Measurements from ENCODE around the gene MYL12B. TPM values are rescaled to one million over a fixed set of nuclear protein-coding genes. Genes with fewer than 3 reads are reported as not detected.
A peak's percentile ranks its signal among the peaks of the same experiment; 100 is the strongest.

Gene MYL12B
- polyA plus RNA-seq, 2 donors: 573 to 578 TPM

DNA sequence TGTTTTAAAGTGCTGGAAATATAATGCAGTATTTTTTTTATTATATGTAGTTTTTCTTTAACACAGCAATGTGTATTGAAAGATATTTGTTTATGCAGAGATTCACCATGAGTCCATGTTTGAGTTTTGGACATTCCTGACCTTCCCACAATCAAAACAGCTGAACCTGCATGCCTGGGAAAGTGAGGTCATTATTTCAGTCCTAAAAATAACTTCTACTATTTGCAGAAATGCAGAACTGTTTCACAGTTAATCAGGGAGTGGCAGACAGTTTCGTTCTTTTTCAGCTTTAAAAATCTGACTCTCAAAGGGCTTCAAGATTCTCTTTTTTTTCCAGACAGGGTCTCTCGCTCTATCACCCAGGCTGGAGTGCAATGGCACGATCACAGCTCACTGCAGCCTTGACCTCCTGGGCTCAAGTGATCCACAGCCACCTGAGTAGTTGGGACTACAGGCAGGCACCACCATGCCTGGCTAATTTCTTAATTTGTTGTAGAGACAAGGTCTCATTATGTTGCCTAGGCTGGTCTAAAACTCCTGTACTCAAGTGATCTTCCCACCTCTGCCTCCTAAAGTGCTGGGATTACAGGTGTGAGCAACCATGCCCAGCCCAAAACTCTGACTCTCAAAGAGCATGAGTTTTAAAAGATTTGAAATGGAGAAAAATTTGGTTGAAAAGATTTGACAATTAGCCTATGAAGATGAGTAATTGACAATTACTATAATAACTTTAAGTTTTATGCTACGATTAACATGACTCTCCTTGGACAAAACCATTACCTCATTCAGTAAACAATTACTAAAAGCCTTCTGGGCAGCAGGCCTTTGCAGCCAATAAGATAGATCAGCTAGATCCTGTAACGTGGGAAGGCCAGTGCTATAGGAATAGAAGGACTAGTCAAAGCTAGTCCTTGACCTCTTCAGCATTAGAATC, 5.0 kb upstream of the MYL12B start:
- Histone ChIP-seq H3K4me3 (ENCODE audit: low read depth in 1 of 2, low read length in 2 of 2) (no peak overlapping the region), H3K36me3 (ENCODE audit: control insufficient read depth in 2 of 2, insufficient read depth in 2 of 2, low read length in 1 of 2) (peaks cover 0 to 5% of the 10 kb centered on the region in 2 donors), H3K9me3 (ENCODE audit: control insufficient read depth in 2 of 2, insufficient read depth in 1 of 2, low read depth in 1 of 2, low read length in 1 of 2) (no peaks in the 10 kb centered on the region), H3K4me1 (ENCODE audit: control insufficient read depth in 2 of 2, insufficient read depth in 2 of 2, low read length in 1 of 2) (no peaks in the 10 kb centered on the region), H3K27me3 (ENCODE audit: control insufficient read depth in 1 of 2, insufficient read depth in 2 of 2, low read length in 2 of 2) (no peaks in the 10 kb centered on the region), H3K27ac (ENCODE audit: low read depth in 2 of 2, low read length in 1 of 2) (peak overlapping the region; percentile 33 to 71)
- 51 to 54% methylated on average over 5 of the region's 5 CpGs for WGBS, 2 donors

DNA sequence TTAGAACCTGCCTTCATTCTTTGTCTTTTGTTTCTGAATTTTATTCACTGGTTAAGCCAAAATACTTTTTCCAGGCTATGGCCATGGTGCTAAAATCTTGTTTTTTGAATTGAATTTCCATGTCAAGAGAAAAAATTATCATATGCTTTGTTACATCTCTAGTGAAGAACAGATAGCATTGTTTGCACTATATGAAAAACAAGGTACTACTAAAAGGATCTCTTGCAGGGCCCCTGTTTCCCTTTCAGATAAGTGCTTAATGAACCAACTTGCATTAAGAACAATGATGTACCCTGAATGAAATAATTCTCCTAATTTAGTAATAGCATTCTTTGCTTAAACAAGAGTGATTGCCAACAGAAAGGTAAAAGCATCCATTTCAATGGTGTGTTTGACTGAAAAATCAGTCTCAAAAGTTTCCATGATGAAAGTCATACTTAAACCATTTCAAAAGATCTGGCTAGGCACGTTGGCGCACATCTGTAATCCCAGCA, 4.3 kb upstream of the MYL12B start:
- Histone ChIP-seq H3K4me3 (ENCODE audit: low read depth in 1 of 2, low read length in 2 of 2) (no peak overlapping the region), H3K27me3 (ENCODE audit: control insufficient read depth in 1 of 2, insufficient read depth in 2 of 2, low read length in 2 of 2) (no peaks in the 10 kb centered on the region), H3K9me3 (ENCODE audit: control insufficient read depth in 2 of 2, insufficient read depth in 1 of 2, low read depth in 1 of 2, low read length in 1 of 2) (no peaks in the 10 kb centered on the region), H3K4me1 (ENCODE audit: control insufficient read depth in 2 of 2, insufficient read depth in 2 of 2, low read length in 1 of 2) (no peaks in the 10 kb centered on the region), H3K27ac (ENCODE audit: low read depth in 2 of 2, low read length in 1 of 2) (no peak overlapping the region), H3K36me3 (ENCODE audit: control insufficient read depth in 2 of 2, insufficient read depth in 2 of 2, low read length in 1 of 2) (peaks cover 0 to 5% of the 10 kb centered on the region in 2 donors)
- 85 to 86% methylated on average over 2 of the region's 2 CpGs for WGBS, 2 donors

GRCh38 chr18:3260995-3261372, 949 bp upstream of the MYL12B start:
- peaks cover 2 to 4% of the 10 kb centered on the region in 2 donors for H3K4me1 ChIP-seq (ENCODE audit: control insufficient read depth in 2 of 2, insufficient read depth in 2 of 2, low read length in 1 of 2)

DNA sequence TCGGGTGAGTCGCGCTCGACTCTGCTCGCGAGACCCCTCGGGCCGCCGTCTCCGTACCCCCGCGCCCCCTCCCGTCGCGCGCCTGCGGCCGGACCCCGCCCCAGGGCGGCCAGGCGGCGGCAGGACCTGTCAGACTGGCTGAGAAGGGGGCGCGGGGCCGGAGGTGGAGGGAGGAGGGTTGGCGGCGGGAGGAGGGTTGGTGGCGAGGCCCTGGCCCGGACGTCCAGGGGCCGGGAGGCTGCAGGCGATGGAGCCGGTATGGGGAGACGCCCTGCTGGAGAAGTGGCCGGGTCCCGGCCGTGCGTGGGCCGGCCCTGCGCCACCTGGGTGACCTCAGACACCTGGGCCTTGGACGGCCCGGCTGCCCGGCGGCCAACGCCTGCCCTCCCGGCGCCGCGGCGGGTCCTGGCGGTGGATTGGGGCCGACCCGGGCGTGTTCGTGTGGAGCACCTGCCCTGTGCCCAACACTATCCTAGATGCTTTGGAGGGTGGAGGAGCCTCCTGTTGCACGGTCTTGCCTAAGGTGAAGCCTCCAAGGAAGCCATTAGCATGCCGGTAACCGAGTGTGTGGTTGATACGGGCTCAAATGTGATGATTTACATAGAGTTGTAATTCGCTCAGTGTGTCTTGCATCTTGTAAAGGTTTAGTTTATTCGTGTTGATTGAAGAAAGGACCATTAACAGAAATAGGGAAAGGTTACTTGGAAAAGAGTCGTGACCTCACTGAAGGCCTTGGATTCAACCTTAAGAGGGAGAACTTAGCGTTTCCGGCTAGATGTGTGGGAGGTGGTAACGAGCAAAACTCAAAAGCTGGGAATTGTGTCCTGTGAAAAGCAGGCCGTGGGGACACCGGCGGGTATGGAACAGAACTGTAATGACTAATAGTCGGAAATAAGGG, 550 bp downstream of the MYL12B start:
- 0% methylated on average over 60 to 69 of the region's 69 CpGs for WGBS, 2 donors
- H3K4me1 ChIP-seq (ENCODE audit: control insufficient read depth in 2 of 2, insufficient read depth in 2 of 2, low read length in 1 of 2): peaks cover 2 to 8% of the 10 kb centered on the region in 2 donors
- H3K4me3 ChIP-seq (ENCODE audit: low read depth in 1 of 2, low read length in 2 of 2): peak overlapping the region; percentile 73 to 80
- H3K27ac ChIP-seq (ENCODE audit: low read depth in 2 of 2, low read length in 1 of 2): peak overlapping the region; percentile 93 to 98
- peaks cover 0 to 2% of the 10 kb centered on the region in 2 donors for H3K36me3 ChIP-seq (ENCODE audit: control insufficient read depth in 2 of 2, insufficient read depth in 2 of 2, low read length in 1 of 2)
- H3K9me3 ChIP-seq (ENCODE audit: control insufficient read depth in 2 of 2, insufficient read depth in 1 of 2, low read depth in 1 of 2, low read length in 1 of 2): no peaks in the 10 kb centered on the region
- no peaks in the 10 kb centered on the region for H3K27me3 ChIP-seq (ENCODE audit: control insufficient read depth in 1 of 2, insufficient read depth in 2 of 2, low read length in 2 of 2)

More at GRCh38 chr18:3260995-3261372, 949 bp upstream of the MYL12B start:
- Histone ChIP-seq H3K27me3 (ENCODE audit: control insufficient read depth in 1 of 2, insufficient read depth in 2 of 2, low read length in 2 of 2) (no peaks in the 10 kb centered on the region), H3K36me3 (ENCODE audit: control insufficient read depth in 2 of 2, insufficient read depth in 2 of 2, low read length in 1 of 2) (peaks cover 0 to 2% of the 10 kb centered on the region in 2 donors), H3K27ac (ENCODE audit: low read depth in 2 of 2, low read length in 1 of 2) (peak overlapping the region; percentile 93 to 98), H3K9me3 (ENCODE audit: control insufficient read depth in 2 of 2, insufficient read depth in 1 of 2, low read depth in 1 of 2, low read length in 1 of 2) (no peaks in the 10 kb centered on the region), H3K4me3 (ENCODE audit: low read depth in 1 of 2, low read length in 2 of 2) (peak overlapping the region; percentile 73 to 80)
- WGBS, 2 donors: 11% methylated on average over 5 of the region's 5 CpGs

GRCh38 chr18:3263132-3263700, 1.3 kb downstream of the MYL12B start:
- no peaks in the 10 kb centered on the region for H3K27me3 ChIP-seq (ENCODE audit: control insufficient read depth in 1 of 2, insufficient read depth in 2 of 2, low read length in 2 of 2)
- H3K4me3 ChIP-seq (ENCODE audit: low read depth in 1 of 2, low read length in 2 of 2): peak overlapping the region; percentile 73 to 80
- peaks cover 0 to 2% of the 10 kb centered on the region in 2 donors for H3K36me3 ChIP-seq (ENCODE audit: control insufficient read depth in 2 of 2, insufficient read depth in 2 of 2, low read length in 1 of 2)
- no peaks in the 10 kb centered on the region for H3K9me3 ChIP-seq (ENCODE audit: control insufficient read depth in 2 of 2, insufficient read depth in 1 of 2, low read depth in 1 of 2, low read length in 1 of 2)
- peak overlapping the region; percentile 93 to 98 for H3K27ac ChIP-seq (ENCODE audit: low read depth in 2 of 2, low read length in 1 of 2)
- H3K4me1 ChIP-seq (ENCODE audit: control insufficient read depth in 2 of 2, insufficient read depth in 2 of 2, low read length in 1 of 2): peaks cover 2 to 8% of the 10 kb centered on the region in 2 donors
- 17% methylated on average over 8 of the region's 8 CpGs for WGBS, 2 donors

DNA sequence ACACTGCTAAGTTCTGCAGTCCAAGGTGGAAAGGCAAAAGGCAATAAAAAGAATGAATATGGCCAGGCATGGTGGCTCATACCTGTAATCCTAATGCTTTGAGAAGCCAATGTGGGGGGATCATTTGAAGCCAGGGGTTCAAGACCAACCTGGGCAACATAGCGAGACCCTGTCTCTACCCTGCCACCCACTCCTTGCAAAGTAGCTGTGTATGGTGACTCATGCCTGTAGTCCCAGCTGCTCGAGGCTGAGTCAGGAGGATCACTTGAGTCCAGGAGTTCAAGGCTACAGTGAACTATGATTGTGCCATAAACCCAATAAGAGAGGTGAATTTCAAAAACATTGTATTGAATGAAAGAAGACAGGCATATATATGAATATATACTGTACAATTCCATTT, 2.4 kb downstream of the MYL12B start:
- WGBS, 2 donors: 48 to 54% methylated on average over 2 of the region's 2 CpGs
- Histone ChIP-seq H3K27ac (ENCODE audit: low read depth in 2 of 2, low read length in 1 of 2) (peak overlapping the region in 1 of 2 donors; percentile 22), H3K36me3 (ENCODE audit: control insufficient read depth in 2 of 2, insufficient read depth in 2 of 2, low read length in 1 of 2) (peaks cover 0 to 2% of the 10 kb centered on the region in 2 donors), H3K4me1 (ENCODE audit: control insufficient read depth in 2 of 2, insufficient read depth in 2 of 2, low read length in 1 of 2) (peaks cover 2 to 9% of the 10 kb centered on the region in 2 donors), H3K27me3 (ENCODE audit: control insufficient read depth in 1 of 2, insufficient read depth in 2 of 2, low read length in 2 of 2) (no peaks in the 10 kb centered on the region), H3K4me3 (ENCODE audit: low read depth in 1 of 2, low read length in 2 of 2) (peak overlapping the region in 1 of 2 donors; percentile 80), H3K9me3 (ENCODE audit: control insufficient read depth in 2 of 2, insufficient read depth in 1 of 2, low read depth in 1 of 2, low read length in 1 of 2) (no peaks in the 10 kb centered on the region)

DNA sequence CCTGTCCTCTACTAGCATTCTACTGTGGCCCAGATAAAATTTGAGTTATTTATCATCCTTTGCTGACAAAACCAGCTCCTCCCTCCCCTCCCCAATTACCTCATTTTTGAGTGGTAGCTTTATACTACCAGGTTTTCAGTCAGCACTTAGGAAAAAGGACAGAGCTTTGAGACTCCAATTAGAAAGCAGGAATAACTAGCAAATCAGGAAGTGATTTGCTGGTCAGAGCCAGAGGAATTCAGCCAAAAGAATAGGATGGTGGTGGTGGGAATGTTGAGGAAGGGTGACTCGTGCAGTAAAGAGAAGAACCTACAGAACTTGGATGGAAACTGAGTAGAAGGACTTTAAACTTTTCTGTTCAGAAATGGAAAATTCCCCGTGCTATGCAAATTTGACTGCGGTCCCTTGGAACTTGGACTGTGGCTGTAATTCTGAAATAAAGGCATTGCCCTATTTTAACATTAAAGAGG, 3.7 kb downstream of the MYL12B start:
- Histone ChIP-seq H3K9me3 (ENCODE audit: control insufficient read depth in 2 of 2, insufficient read depth in 1 of 2, low read depth in 1 of 2, low read length in 1 of 2) (no peaks in the 10 kb centered on the region), H3K4me3 (ENCODE audit: low read depth in 1 of 2, low read length in 2 of 2) (no peak overlapping the region), H3K27ac (ENCODE audit: low read depth in 2 of 2, low read length in 1 of 2) (peak overlapping the region; percentile 11 to 33), H3K4me1 (ENCODE audit: control insufficient read depth in 2 of 2, insufficient read depth in 2 of 2, low read length in 1 of 2) (peaks cover 2 to 10% of the 10 kb centered on the region in 2 donors), H3K36me3 (ENCODE audit: control insufficient read depth in 2 of 2, insufficient read depth in 2 of 2, low read length in 1 of 2) (peaks cover 0 to 2% of the 10 kb centered on the region in 2 donors), H3K27me3 (ENCODE audit: control insufficient read depth in 1 of 2, insufficient read depth in 2 of 2, low read length in 2 of 2) (no peaks in the 10 kb centered on the region)
- WGBS, 2 donors: 39 to 44% methylated on average over 3 of the region's 3 CpGs

DNA sequence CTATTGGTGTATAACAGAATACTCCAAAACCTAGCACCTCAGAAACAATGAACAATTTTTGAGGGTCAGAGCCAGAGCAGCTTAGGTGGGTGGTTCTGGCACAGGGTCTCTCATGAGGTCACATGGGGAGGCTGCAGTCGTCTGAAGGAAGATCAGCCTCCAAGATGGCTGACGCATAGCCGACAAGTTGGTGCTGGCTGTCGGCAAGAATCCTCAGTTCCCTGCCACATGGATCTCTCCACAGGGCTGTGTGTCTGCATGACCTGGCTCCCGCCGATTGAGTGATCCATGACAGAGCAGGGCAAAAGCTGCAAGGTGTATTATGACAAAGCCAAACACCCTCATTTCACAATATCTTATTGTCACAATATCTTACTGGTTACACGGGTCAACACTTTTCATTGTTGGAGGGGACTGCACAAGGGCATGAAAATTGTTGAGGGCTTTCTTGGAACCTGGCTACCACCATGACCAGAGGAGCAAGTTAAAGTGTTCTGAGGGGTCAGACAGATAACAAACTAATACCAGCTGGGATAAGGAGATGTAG, 4.2 kb downstream of the MYL12B start:
- no peaks in the 10 kb centered on the region for H3K9me3 ChIP-seq (ENCODE audit: control insufficient read depth in 2 of 2, insufficient read depth in 1 of 2, low read depth in 1 of 2, low read length in 1 of 2)
- H3K27me3 ChIP-seq (ENCODE audit: control insufficient read depth in 1 of 2, insufficient read depth in 2 of 2, low read length in 2 of 2): no peaks in the 10 kb centered on the region
- peaks cover 2 to 10% of the 10 kb centered on the region in 2 donors for H3K4me1 ChIP-seq (ENCODE audit: control insufficient read depth in 2 of 2, insufficient read depth in 2 of 2, low read length in 1 of 2)
- H3K36me3 ChIP-seq (ENCODE audit: control insufficient read depth in 2 of 2, insufficient read depth in 2 of 2, low read length in 1 of 2): peaks cover 0 to 2% of the 10 kb centered on the region in 2 donors
- H3K4me3 ChIP-seq (ENCODE audit: low read depth in 1 of 2, low read length in 2 of 2): no peak overlapping the region
- 32 to 51% methylated on average over 7 of the region's 7 CpGs for WGBS, 2 donors
- H3K27ac ChIP-seq (ENCODE audit: low read depth in 2 of 2, low read length in 1 of 2): peak overlapping the region; percentile 11 to 78

DNA sequence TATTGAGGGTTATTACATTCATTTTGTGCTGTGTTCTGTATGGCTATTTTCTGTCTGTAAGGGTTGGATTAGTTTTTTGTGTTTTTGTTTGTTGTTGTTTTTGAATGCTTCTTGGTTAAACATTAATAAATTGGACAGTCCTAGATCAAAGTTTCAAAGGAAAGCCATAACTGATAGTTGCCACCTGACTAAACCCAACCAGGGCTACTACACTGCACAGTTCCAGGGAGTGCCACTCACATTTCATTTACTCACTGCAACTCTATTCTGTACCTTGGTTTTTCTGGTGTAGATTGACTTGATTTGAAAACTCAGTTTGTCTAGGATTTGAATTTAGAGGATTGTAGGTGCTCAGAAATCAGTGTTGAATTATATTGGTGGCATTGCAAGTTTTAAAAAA, 6.4 kb downstream of the MYL12B start:
- Histone ChIP-seq H3K27ac (ENCODE audit: low read depth in 2 of 2, low read length in 1 of 2) (no peak overlapping the region), H3K9me3 (ENCODE audit: control insufficient read depth in 2 of 2, insufficient read depth in 1 of 2, low read depth in 1 of 2, low read length in 1 of 2) (no peaks in the 10 kb centered on the region), H3K36me3 (ENCODE audit: control insufficient read depth in 2 of 2, insufficient read depth in 2 of 2, low read length in 1 of 2) (peaks cover 0 to 4% of the 10 kb centered on the region in 2 donors), H3K27me3 (ENCODE audit: control insufficient read depth in 1 of 2, insufficient read depth in 2 of 2, low read length in 2 of 2) (no peaks in the 10 kb centered on the region), H3K4me1 (ENCODE audit: control insufficient read depth in 2 of 2, insufficient read depth in 2 of 2, low read length in 1 of 2) (peaks cover 2 to 10% of the 10 kb centered on the region in 2 donors), H3K4me3 (ENCODE audit: low read depth in 1 of 2, low read length in 2 of 2) (no peak overlapping the region)
